ENCODE results near the gene ARHGEF2. TPM values are rescaled to one million over a fixed set of nuclear protein-coding genes. Genes with fewer than 3 reads are reported as not detected.

ARHGEF2 gene
- total and polyA plus RNA-seq, 7 donors: 7.4 to 54.0 (median 39.1) TPM

Other genes starting within 250 kb of the ARHGEF2 start
- gene GON4L, start 121.3 kb downstream of the ARHGEF2 start, total RNA-seq: 10 to 100 TPM; 21.0 to 29.9 (median 24.1) TPM
- gene GON4L, start 121.3 kb downstream of the ARHGEF2 start, polyA plus RNA-seq: 10 to 100 TPM; 10.6 to 16.6 (median 12.0) TPM
- 1 to 10 TPM; 1.5 to 5.0 (median 3.0) TPM for gene SYT11, start 119.0 kb downstream of the ARHGEF2 start, total RNA-seq
- gene SYT11, start 119.0 kb downstream of the ARHGEF2 start, polyA plus RNA-seq: 1 to 10 TPM; 2.0 to 4.5 (median 2.8) TPM
- 10 to 100 TPM; 11.1 to 16.9 (median 12.8) TPM for gene RIT1, start 67.2 kb downstream of the ARHGEF2 start, total RNA-seq
- gene RIT1, start 67.2 kb downstream of the ARHGEF2 start, polyA plus RNA-seq: 10 to 100 TPM in 2 of 3 donors, 1 to 10 TPM in 1; 5.1 to 11.0 (median 10.4) TPM
- 10 to 100 TPM; 16.4 to 26.1 (median 23.1) TPM for gene KHDC4, start 44.1 kb downstream of the ARHGEF2 start, total RNA-seq
- 10 to 100 TPM; 11.0 to 33.1 (median 11.2) TPM for gene KHDC4, start 44.1 kb downstream of the ARHGEF2 start, polyA plus RNA-seq
- not detected for gene RXFP4, start 36.9 kb downstream of the ARHGEF2 start, total RNA-seq
- gene RXFP4, start 36.9 kb downstream of the ARHGEF2 start, polyA plus RNA-seq: not detected
- gene SSR2, start 42.4 kb upstream of the ARHGEF2 start, total RNA-seq: 10 to 100 TPM; 44.6 to 77.5 (median 61.6) TPM
- 100 to 1,000 TPM in 2 of 3 donors, 10 to 100 TPM in 1; 83.0 to 255 (median 124) TPM for gene SSR2, start 42.4 kb upstream of the ARHGEF2 start, polyA plus RNA-seq
- 10 to 100 TPM; 46.6 to 64.9 (median 53.1) TPM for gene UBQLN4, start 75.3 kb upstream of the ARHGEF2 start, total RNA-seq
- gene UBQLN4, start 75.3 kb upstream of the ARHGEF2 start, polyA plus RNA-seq: 10 to 100 TPM; 36.8 to 73.9 (median 55.5) TPM
- 10 to 100 TPM; 46.1 to 63.9 (median 51.2) TPM for gene LAMTOR2, start 76.2 kb upstream of the ARHGEF2 start, total RNA-seq
- gene LAMTOR2, start 76.2 kb upstream of the ARHGEF2 start, polyA plus RNA-seq: 100 to 1,000 TPM in 1 of 3 donors, 10 to 100 TPM in 2; 89.0 to 101 (median 95.7) TPM
- gene RAB25, start 82.6 kb upstream of the ARHGEF2 start, total RNA-seq: not detected
- gene RAB25, start 82.6 kb upstream of the ARHGEF2 start, polyA plus RNA-seq: under 1 TPM; 0.07 to 0.34 (median 0.13) TPM
- gene MEX3A, start 103.9 kb upstream of the ARHGEF2 start, total RNA-seq: under 1 TPM; 0.06 to 0.28 (median 0.11) TPM
- gene MEX3A, start 103.9 kb upstream of the ARHGEF2 start, polyA plus RNA-seq: under 1 TPM; 0.07 to 0.42 (median 0.22) TPM
- gene LMNA, start 136.2 kb upstream of the ARHGEF2 start, total RNA-seq: 100 to 1,000 TPM; 161 to 392 (median 291) TPM
- gene LMNA, start 136.2 kb upstream of the ARHGEF2 start, polyA plus RNA-seq: 100 to 1,000 TPM; 114 to 237 (median 138) TPM
- 1 to 10 TPM; 1.2 to 3.4 (median 2.4) TPM for gene SEMA4A, start 175.0 kb upstream of the ARHGEF2 start, total RNA-seq
- gene SEMA4A, start 175.0 kb upstream of the ARHGEF2 start, polyA plus RNA-seq: 1 to 10 TPM in 1 of 3 donors, under 1 TPM in 2; 0.77 to 1.8 (median 0.82) TPM
- 10 to 100 TPM; 11.2 to 29.8 (median 20.1) TPM for gene SLC25A44, start 215.6 kb upstream of the ARHGEF2 start, total RNA-seq
- 10 to 100 TPM; 13.6 to 40.3 (median 21.1) TPM for gene SLC25A44, start 215.6 kb upstream of the ARHGEF2 start, polyA plus RNA-seq
- gene PMF1, start 234.5 kb upstream of the ARHGEF2 start, total RNA-seq: 10 to 100 TPM; 47.9 to 72.1 (median 65.6) TPM
- 10 to 100 TPM; 52.7 to 93.4 (median 91.0) TPM for gene PMF1, start 234.5 kb upstream of the ARHGEF2 start, polyA plus RNA-seq